Measurements from ENCODE around the gene PXMP2. TPM values are rescaled to one million over a fixed set of nuclear protein-coding genes. Genes with fewer than 3 reads are reported as not detected.

PXMP2 gene
- total and polyA plus RNA-seq, 2 of the 8 experiments (the other 6 are each of a cell fraction or from before 2014, with no cell fraction given) = 13.8 to 15.1 TPM

DNA sequence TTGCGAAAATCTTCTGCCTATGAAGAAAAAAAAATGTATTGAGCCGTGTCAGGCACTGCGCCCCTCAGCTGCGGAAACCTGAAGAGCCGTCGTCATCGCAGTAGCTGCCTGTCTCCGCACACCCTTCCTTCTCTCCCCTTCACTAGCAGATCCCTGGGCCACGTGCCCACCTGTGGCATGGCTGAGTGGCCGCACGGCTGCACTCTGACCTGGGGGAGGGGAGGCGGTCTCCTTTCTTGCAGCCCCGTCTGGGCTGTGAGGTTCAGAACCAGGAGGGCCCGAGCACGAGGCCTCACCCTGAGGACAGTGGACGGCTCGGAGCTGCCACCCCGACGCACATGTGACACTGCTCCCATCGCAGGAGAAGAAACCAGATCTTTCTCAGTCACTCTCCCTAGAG is 48.1 kb downstream of the PXMP2 start (continued):
- TF ChIP-seq TCF12 (IDR thresholded peaks at IDR 0.05; ENCODE audit: low read depth, low read length) (no peak), GABPA (IDR thresholded peaks at IDR 0.05; ENCODE audit: borderline replicate concordance, insufficient read depth, low read length) (no peak), SP4 (IDR thresholded peaks at IDR 0.05; ENCODE audit: low read length) (no peak), BACH1 (IDR thresholded peaks at IDR 0.05; ENCODE audit: low read length) (no peak)
- TF ChIP-seq, protein P1, sequence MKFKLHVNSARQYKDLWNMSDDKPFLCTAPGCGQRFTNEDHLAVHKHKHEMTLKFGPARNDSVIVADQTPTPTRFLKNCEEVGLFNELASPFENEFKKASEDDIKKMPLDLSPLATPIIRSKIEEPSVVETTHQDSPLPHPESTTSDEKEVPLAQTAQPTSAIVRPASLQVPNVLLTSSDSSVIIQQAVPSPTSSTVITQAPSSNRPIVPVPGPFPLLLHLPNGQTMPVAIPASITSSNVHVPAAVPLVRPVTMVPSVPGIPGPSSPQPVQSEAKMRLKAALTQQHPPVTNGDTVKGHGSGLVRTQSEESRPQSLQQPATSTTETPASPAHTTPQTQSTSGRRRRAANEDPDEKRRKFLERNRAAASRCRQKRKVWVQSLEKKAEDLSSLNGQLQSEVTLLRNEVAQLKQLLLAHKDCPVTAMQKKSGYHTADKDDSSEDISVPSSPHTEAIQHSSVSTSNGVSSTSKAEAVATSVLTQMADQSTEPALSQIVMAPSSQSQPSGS (IDR thresholded peaks at IDR 0.05; ENCODE audit: low read length) = no peak
